Cardiac fibroblast (primary cell): Measurements from ENCODE around the gene KLRC1.
"Not testable (repeated sequence)": the region's sequence is repeated elsewhere in the genome, so short reads cannot be mapped to it uniquely, and the experiment has no call there.

ENCODE experiments used
- DNase-seq, 2 donors: peaks; one replicate each; pipeline versions ENCODE4 v3.0.0 to v3.0.0-alpha.2; 2010; ENCODE audit warnings: low read depth in 2 of 2
- H3K4me3 ChIP-seq, 2 donors: replicated peaks in 1 of 2; 1 replicate in 1 of 2; 2 replicates in 1 of 2; pipeline ENCODE4 v1.5.1; 2011; ENCODE audit warnings: low read depth in 2 of 2, low read length in 2 of 2, mild to moderate bottlenecking in 2 of 2, moderate library complexity in 1 of 2
- CTCF ChIP-seq: IDR thresholded peaks from one replicate; pipeline ENCODE4 v1.5.1; 2011; ENCODE audit warnings: low read depth, mild to moderate bottlenecking, low read length, inconsistent platforms

The KLRC1 gene

GRCh38 chr12:10404798-10405197 lies 48.4 kb downstream of the KLRC1 start:
- no peak for DNase-seq
- no peak overlapping the region for H3K4me3 ChIP-seq
- TF ChIP-seq CTCF: no peak

GRCh38 chr12:10400829-10401228 lies 52.3 kb downstream of the KLRC1 start:
- DNase-seq: no peak
- no peak for TF ChIP-seq CTCF
- H3K4me3 ChIP-seq: no peak overlapping the region

GRCh38 chr12:10398168-10398567 lies 55.0 kb downstream of the KLRC1 start:
- no peak for DNase-seq
- no peak for TF ChIP-seq CTCF
- H3K4me3 ChIP-seq: no peak overlapping the region

- TF ChIP-seq CTCF: no peak
- no peak for DNase-seq
- no peak overlapping the region for H3K4me3 ChIP-seq
Measured at GRCh38 chr12:10397296-10397695, 55.9 kb downstream of the KLRC1 start.

GRCh38 chr12:10396176-10396575 lies 57.0 kb downstream of the KLRC1 start:
- not testable (repeated sequence) for H3K4me3 ChIP-seq, DNase-seq
